Right cardiac atrium (tissue), 5 donors: ENCODE measurements around the gene UGT1A8. TPM values are rescaled to one million over a fixed set of nuclear protein-coding genes. Genes with fewer than 3 reads are reported as not detected.
"Not testable (repeated sequence)": the region's sequence is repeated elsewhere in the genome, so short reads cannot be mapped to it uniquely, and the experiment has no call there.

Experiments used
- ATAC-seq, 2 donors: fragments of 200-7000 bp; cut with Tn5 transposase; one replicate each; pipeline versions ENCODE4 v1.8.0 to v1.9.1; 2020; ENCODE audit warnings: moderate library complexity in 2 of 2, mild to moderate bottlenecking in 1 of 2
- DNase-seq, 3 donors: peaks; one replicate each; pipeline ENCODE4 v3.0.0-alpha.2; 2020
- H3K27ac ChIP-seq: one replicate; pipeline ENCODE4 v1.5.1; 2013; ENCODE audit warnings: mild to moderate bottlenecking, low read length, control low read depth, moderate library complexity
- H3K27me3 ChIP-seq: one replicate; pipeline ENCODE4 v1.6.1; 2013; ENCODE audit not compliant: control insufficient read depth, insufficient read depth
- H3K4me1 ChIP-seq: one replicate; pipeline ENCODE4 v1.6.1; 2013; ENCODE audit warnings: low read length; ENCODE audit not compliant: control insufficient read depth, insufficient read depth
- H3K4me3 ChIP-seq: one replicate; pipeline ENCODE4 v1.5.1; 2013; ENCODE audit warnings: low read length, control low read depth
- H3K9me3 ChIP-seq: one replicate; pipeline ENCODE4 v1.6.1; 2013; ENCODE audit warnings: low read length; ENCODE audit not compliant: control insufficient read depth
- WGBS: extraction: QIAGEN DNeasy Blood & Tissue Kit; methylation state at CpG from one replicate; pipeline ENCODE4 v1.1.7; 2013; 5-methylcytosine and 5-hydroxymethylcytosine counted together
- intact Hi-C, 4 donors: fragments of 100-400 bp; cut with DNase I; formaldehyde crosslinking; loops; one replicate each; pipeline versions ENCODE4 v1.11.0 to v1.14.0; 2022 to 2023
- polyA plus RNA-seq: library from polyadenylated mRNA; stranded (reverse); fragments of 200-250 nt; gene quantifications from one replicate; pipeline ENCODE4 v1.2.3, GENCODE V29; 2013
- total RNA-seq, 4 donors: library from RNA; stranded (reverse); fragmentation: NEBNext Ultra II Directional; extraction: Animal tissue kit (Norgen Biotek cat#: 25700); gene quantifications; one replicate each; pipeline ENCODE4 v1.2.1, GENCODE V29; 2021
- donor health status: healthy with polysubstance abuse.
- donor health status: DM: no; HTN: yes; CAD: no.
- donor health status: DM: no; HTN: no; CAD: no.
- donor health status: DM: no; HTN: yes; CAD: no; lungs with severe emphysema.
- donor health status: DM: yes; HTN: yes; CAD: no.

The UGT1A8 gene
- total and polyA plus RNA-seq, 5 donors: not detected

- ATAC-seq (no peak), DNase-seq (no peak)
- no peaks in the 10 kb centered on the region for H3K9me3 ChIP-seq
- H3K4me3 ChIP-seq: no peak overlapping the region
- H3K4me1 ChIP-seq: no peaks in the 10 kb centered on the region
- no peaks in the 10 kb centered on the region for H3K27me3 ChIP-seq
- intact Hi-C loops: loop anchor here in 1 of 4 donors (10.0 kb wide), 1 partner anchor 425 kb away; no protein-coding TSS in a partner anchor
- no peak overlapping the region for H3K27ac ChIP-seq
These were observed 22.4 kb downstream of the UGT1A8 start for GRCh38 chr2:233639860-233640259.

DNA sequence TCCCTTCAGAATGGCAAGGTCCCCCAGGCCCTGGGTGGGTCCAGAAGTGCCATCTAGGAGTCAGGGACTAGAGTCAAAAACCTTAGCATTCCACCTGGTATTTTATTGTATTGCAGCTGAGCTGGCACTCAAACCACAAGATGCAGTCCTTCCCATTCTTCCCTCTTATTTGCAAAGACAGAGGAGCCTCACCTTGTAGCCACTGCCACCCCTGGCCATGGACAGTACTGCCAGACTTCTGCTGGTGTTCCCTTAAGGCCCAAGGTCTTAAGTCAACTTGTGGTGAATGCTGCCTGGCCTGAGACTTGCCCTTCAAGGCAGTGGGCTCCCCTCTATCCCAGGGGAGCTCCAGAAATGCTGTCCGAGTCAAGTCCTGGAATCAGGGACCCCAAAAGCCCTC lies 25.7 kb downstream of the UGT1A8 start:
- 87% methylated on average over 1 of the region's 1 CpG for WGBS

DNA sequence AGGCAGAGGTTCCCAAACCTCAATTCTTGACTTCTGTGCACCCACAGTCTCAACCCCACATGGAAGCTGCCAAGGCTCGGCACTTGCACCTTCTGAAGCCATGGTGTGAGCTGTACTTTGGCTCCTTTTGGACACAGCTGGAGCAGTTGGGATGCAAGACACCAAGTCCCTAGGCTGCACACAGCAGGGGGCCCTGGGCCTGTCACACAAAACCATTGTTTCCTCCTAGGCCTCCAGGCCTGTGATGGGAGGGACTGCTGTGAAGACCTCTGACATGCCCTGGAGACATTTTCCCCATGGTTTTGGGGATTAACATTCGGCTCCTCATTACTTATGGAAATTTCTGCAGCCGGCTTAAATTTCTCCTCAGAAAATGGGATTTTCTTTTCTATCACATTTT lies 28.6 kb downstream of the UGT1A8 start:
- not testable (repeated sequence) for H3K4me1 ChIP-seq, ATAC-seq, H3K9me3 ChIP-seq, DNase-seq, H3K27ac ChIP-seq, H3K4me3 ChIP-seq, H3K27me3 ChIP-seq
- WGBS: 91% methylated on average over 3 of the region's 3 CpGs
- intact Hi-C loops: loop anchor here in 1 of 4 donors (10.0 kb wide), 1 partner anchor 419 kb away; no protein-coding TSS in a partner anchor

More for the DNA sequence above, 25.7 kb downstream of the UGT1A8 start:
- Histone ChIP-seq H3K27me3 (no peaks in the 10 kb centered on the region), H3K4me1 (no peaks in the 10 kb centered on the region), H3K4me3 (no peak overlapping the region), H3K9me3 (no peaks in the 10 kb centered on the region), H3K27ac (no peak overlapping the region)
- intact Hi-C loops: loop anchor here in 1 of 4 donors (10.0 kb wide), 1 partner anchor 422 kb away; no protein-coding TSS in a partner anchor
- no peak for ATAC-seq
- no peak for DNase-seq

- Histone ChIP-seq H3K4me3 (no peak overlapping the region), H3K9me3 (no peaks in the 10 kb centered on the region), H3K4me1 (no peaks in the 10 kb centered on the region), H3K27me3 (no peaks in the 10 kb centered on the region), H3K27ac (no peak overlapping the region)
- no peak for DNase-seq
- WGBS: 75% methylated on average over 4 of the region's 4 CpGs
- no peak for ATAC-seq
- intact Hi-C loops: no loop called here
These were observed 33.5 kb downstream of the UGT1A8 start for GRCh38 chr2:233650981-233651380.

DNA sequence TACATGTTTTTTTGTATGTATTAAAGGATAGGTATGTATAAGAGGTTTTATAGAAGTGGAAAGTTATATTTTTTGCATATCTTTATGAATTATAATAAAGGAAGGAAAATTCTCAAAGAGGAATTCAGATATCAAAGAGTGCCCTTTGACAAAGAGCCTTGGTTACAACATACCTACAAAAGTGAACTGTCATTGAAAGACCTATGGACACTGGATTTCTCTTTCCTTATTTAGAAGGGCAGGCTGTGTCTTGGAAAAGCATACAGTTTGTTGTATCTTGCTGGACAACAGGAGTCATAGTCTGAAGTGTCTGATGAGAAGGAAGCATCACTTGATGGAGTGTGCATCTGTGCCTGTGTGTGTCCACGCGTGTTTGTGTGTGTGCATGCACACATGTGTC lies 34.0 kb downstream of the UGT1A8 start:
- WGBS: 87% methylated on average over 2 of the region's 2 CpGs

DNA sequence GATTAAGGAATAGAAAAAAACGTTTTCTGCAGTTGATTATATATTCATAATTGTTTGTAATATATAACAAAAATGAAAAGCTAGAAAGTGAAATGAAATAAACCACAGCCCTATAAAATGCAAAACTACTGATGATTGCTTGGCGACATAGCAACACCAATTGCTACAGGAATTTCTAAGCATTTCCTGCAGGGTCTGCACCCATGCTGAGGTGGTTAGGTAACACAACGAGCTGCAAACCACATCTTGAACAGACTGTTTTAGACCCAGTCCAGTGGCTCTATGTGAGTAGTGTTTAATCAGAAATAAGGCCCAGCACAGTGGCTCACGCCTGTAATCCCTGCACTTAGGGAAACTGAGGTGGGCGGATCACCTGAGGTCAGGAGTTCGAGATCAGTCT lies 37.1 kb downstream of the UGT1A8 start:
- Histone ChIP-seq H3K27me3 (no peaks in the 10 kb centered on the region), H3K9me3 (no peaks in the 10 kb centered on the region), H3K27ac (no peak overlapping the region), H3K4me3 (no peak overlapping the region), H3K4me1 (no peaks in the 10 kb centered on the region)
- WGBS: 68% methylated on average over 6 of the region's 6 CpGs
- DNase-seq: no peak
- no peak for ATAC-seq
- intact Hi-C loops: no loop called here

More for the DNA sequence above, 34.0 kb downstream of the UGT1A8 start:
- Histone ChIP-seq H3K27ac (no peak overlapping the region), H3K4me1 (no peaks in the 10 kb centered on the region), H3K27me3 (no peaks in the 10 kb centered on the region), H3K4me3 (no peak overlapping the region), H3K9me3 (no peaks in the 10 kb centered on the region)
- intact Hi-C loops: no loop called here
- ATAC-seq (no peak), DNase-seq (no peak)

GRCh38 chr2:233655043-233655442 lies 37.6 kb downstream of the UGT1A8 start:
- 41% methylated on average over 1 of the region's 1 CpG for WGBS
- intact Hi-C loops: no loop called here
- no peak overlapping the region for H3K27ac ChIP-seq

GRCh38 chr2:233655943-233656342 lies 38.5 kb downstream of the UGT1A8 start:
- H3K9me3 ChIP-seq, H3K27me3 ChIP-seq, H3K4me1 ChIP-seq, ATAC-seq, intact Hi-C loops, H3K27ac ChIP-seq, DNase-seq, H3K4me3 ChIP-seq: not testable (repeated sequence)
- 92% methylated on average over 3 of the region's 3 CpGs for WGBS

More at GRCh38 chr2:233655043-233655442, 37.6 kb downstream of the UGT1A8 start:
- no peak overlapping the region for H3K4me3 ChIP-seq
- DNase-seq: no peak
- H3K9me3 ChIP-seq: no peaks in the 10 kb centered on the region
- no peak for ATAC-seq
- no peaks in the 10 kb centered on the region for H3K27me3 ChIP-seq
- H3K4me1 ChIP-seq: no peaks in the 10 kb centered on the region

- H3K27me3 ChIP-seq: no peaks in the 10 kb centered on the region
- intact Hi-C loops: no loop called here
- H3K9me3 ChIP-seq: no peaks in the 10 kb centered on the region
- no peak overlapping the region for H3K27ac ChIP-seq
- DNase-seq: no peak
- WGBS: 88% methylated on average over 10 of the region's 10 CpGs
- no peak for ATAC-seq
- no peak overlapping the region for H3K4me3 ChIP-seq
- no peaks in the 10 kb centered on the region for H3K4me1 ChIP-seq
These were observed 39.0 kb downstream of the UGT1A8 start for GRCh38 chr2:233656443-233656842.

DNA sequence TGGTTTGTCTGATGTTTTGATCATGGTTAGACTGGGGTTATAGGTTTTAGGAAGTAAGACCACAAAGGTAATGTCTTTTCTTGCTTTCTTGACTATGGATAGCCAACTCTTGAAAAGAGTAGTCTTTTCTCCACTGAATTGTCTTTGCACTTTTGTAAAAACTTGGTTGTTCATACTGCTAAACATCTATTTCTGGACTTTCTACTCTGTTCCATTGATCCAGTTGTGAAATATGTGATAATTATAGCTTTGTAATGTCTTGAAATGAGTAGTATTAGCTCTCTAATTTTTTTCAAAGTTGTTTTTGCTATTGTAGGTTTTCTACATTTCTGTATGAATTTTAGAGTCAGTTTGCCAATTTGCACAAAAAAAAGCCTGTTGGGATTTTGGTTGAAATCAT lies 41.2 kb downstream of the UGT1A8 start:
- no peaks in the 10 kb centered on the region for H3K27me3 ChIP-seq
- H3K9me3 ChIP-seq: no peaks in the 10 kb centered on the region
- no peak for DNase-seq
- intact Hi-C loops: no loop called here
- no peak for ATAC-seq
- H3K27ac ChIP-seq: no peak overlapping the region
- no peak overlapping the region for H3K4me3 ChIP-seq
- H3K4me1 ChIP-seq: no peaks in the 10 kb centered on the region

DNA sequence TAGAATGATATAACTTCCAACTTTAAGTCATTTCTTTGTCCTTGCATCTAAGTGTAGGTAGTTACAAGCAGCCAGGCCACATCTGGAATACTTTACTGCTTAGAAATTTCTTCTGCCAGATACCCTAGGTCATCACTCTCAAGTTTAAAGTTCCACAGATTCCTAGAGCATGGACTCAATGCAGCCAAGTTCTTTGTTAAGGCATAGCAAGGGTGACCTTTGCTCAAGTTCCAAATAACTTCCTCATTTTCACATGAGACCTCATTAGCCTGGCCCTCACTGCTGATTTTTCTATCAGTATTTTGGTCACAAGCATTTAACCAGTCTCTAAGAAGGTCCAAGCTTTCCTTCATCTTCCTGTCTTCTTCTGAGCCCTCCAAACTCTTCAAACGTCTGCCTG lies 46.5 kb downstream of the UGT1A8 start:
- H3K27me3 ChIP-seq: no peaks in the 10 kb centered on the region
- H3K4me1 ChIP-seq: no peaks in the 10 kb centered on the region
- H3K27ac ChIP-seq: no peak overlapping the region
- DNase-seq (no peak), ATAC-seq (no peak)
- no peaks in the 10 kb centered on the region for H3K9me3 ChIP-seq
- intact Hi-C loops: no loop called here
- 36% methylated on average over 1 of the region's 1 CpG for WGBS
- no peak overlapping the region for H3K4me3 ChIP-seq

DNA sequence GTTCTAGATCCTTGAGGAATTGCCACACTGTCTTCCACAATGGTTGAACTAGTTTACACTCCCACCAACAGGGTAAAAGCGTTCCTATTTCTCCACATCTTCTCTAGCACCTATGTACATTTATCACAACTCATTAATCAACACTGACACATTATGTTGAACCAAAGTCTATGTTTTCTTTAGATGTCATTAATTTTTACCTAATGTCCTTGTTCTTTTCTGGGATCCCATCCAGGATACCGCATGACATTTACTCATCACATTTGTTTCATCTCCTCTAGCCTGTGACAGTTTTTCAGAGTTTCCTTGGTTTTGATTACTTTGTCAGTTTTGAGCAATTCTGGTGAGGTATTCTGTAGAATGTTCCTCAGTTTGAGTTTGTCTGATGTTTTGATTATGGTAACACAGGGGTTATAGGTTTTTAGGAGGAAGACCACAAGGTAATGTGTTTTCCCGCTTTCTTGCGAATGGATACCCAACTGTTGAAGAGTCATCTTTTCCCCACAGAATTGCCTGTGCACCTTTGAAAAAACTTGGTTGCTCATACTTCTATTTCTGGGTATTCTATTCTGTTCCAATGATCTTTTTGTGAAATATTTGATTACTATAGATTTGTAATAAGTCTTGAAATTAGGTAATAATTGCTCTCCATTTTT lies 51.3 kb downstream of the UGT1A8 start:
- Histone ChIP-seq H3K9me3 (no peaks in the 10 kb centered on the region), H3K4me3 (no peak overlapping the region), H3K4me1 (no peaks in the 10 kb centered on the region), H3K27me3 (no peaks in the 10 kb centered on the region), H3K27ac (no peak overlapping the region)
- WGBS: 87% methylated on average over 4 of the region's 4 CpGs
- intact Hi-C loops: no loop called here
- DNase-seq: no peak
- no peak for ATAC-seq
